Adrenal gland (tissue), 5 donors: ENCODE measurements around the gene ZSCAN5A.
"Not testable (repeated sequence)": the region's sequence is repeated elsewhere in the genome, so short reads cannot be mapped to it uniquely, and the experiment has no call there.

Experiments
- POLR2A ChIP-seq, 2 donors: fragments of 450-650 bp; IDR thresholded peaks; one replicate each; pipeline ENCODE4 v1.6.1; 2017; ENCODE audit warnings: antibody characterized with exemption in 2 of 2, mild to moderate bottlenecking in 2 of 2, moderate library complexity in 1 of 2
- TF ChIP-seq, protein P1 (sequence below), 6 experiments: fragments of 450-650 bp in 4 of 6; fragments of 200-600 bp in 2 of 6; sonication (generic) in 1 of 6; IDR thresholded peaks; 1 replicate in 5 of 6; 2 replicates in 1 of 6; pipeline versions ENCODE4 v1.5.1 to v1.8.0; 2016 to 2021; ENCODE audit warnings: antibody characterized with exemption in 6 of 6, mild to moderate bottlenecking in 2 of 6, moderate library complexity in 1 of 6
- donor health status: DM: no; HTN: no; CAD: no.

DNA sequence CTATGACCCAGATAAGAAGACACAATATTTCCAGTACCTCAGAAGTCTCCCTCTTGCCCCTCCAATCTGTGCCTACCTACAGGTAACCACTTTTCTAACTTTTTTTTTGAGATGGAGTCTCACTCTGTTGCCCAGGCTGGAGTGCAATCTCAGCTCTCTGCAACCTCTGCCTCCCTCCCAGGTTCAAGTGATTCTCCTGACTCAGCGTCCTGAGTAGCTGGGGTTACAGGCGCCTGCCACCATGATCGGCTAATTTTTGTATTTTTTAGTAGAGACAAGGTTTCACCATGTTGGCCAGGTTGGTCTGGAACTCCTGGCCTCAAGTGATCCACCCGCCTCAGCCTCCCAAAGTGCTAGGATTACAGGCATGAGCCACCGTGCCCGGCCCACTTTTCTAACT lies 52.7 kb downstream of the ZSCAN5A start:
- TF ChIP-seq, protein P1, sequence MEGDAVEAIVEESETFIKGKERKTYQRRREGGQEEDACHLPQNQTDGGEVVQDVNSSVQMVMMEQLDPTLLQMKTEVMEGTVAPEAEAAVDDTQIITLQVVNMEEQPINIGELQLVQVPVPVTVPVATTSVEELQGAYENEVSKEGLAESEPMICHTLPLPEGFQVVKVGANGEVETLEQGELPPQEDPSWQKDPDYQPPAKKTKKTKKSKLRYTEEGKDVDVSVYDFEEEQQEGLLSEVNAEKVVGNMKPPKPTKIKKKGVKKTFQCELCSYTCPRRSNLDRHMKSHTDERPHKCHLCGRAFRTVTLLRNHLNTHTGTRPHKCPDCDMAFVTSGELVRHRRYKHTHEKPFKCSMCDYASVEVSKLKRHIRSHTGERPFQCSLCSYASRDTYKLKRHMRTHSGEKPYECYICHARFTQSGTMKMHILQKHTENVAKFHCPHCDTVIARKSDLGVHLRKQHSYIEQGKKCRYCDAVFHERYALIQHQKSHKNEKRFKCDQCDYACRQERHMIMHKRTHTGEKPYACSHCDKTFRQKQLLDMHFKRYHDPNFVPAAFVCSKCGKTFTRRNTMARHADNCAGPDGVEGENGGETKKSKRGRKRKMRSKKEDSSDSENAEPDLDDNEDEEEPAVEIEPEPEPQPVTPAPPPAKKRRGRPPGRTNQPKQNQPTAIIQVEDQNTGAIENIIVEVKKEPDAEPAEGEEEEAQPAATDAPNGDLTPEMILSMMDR (IDR thresholded peaks at IDR 0.05): not testable (repeated sequence)
- TF ChIP-seq POLR2A (IDR thresholded peaks at IDR 0.05): not testable (repeated sequence)
